HUDEP-2 (cell line): ENCODE data around the gene C1QTNF1.

ENCODE experiments used
- DNase-seq, 76 experiments: peaks; one replicate each; lab custom pipeline; 2025; ENCODE audit not compliant: unreplicated experiment in 76 of 76; lab: John Stamatoyannopoulos, UW

The C1QTNF1 gene

DNA sequence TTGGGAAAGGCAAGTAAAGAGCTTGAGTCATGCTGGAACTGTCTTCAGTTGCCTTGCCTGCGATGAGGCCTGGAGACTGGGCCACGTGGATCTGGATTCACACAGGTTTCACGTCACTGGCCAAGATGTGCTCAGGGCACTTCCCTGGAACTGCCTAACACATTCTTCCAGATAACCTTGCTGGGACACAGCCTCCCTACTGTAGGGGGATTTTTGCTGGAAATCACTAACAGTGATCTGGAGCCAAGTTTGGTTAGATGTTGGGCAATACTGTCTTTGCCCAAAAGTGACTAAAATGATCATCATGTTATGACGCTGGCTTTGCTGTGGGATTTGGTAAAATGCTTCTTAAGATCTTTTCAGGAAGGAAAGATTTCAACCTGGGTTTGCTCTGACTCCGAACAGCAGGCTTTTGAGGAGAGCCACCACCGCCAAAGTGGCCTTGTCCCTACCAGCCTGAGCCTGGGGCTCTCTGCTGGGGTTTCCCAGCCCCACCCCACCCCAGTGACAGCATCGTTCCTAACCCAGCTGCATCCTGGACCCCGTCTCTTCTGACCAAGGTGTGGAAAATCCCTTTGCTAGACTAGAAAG is 14.7 kb downstream of the C1QTNF1 start:
- no peak for DNase-seq

DNA sequence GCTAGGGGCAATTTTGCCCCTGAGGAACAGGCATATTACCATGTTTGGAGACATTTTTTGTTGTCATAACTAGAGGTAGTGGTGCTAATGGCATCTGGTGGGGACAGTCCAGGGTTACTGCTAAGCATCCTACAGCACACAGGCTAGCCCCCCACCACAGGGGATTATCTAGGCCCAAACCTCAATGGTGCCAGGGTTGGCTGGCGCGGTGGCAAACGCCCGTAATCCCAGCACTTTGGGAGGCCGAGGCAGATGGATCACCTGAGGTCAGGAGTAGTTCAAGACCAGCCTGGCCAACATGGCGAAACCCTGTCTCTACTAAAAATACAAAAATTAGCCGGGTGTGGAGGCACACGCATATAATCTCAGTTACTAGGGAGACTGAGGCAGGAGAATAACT is 15.2 kb downstream of the C1QTNF1 start:
- no peak for DNase-seq

DNA sequence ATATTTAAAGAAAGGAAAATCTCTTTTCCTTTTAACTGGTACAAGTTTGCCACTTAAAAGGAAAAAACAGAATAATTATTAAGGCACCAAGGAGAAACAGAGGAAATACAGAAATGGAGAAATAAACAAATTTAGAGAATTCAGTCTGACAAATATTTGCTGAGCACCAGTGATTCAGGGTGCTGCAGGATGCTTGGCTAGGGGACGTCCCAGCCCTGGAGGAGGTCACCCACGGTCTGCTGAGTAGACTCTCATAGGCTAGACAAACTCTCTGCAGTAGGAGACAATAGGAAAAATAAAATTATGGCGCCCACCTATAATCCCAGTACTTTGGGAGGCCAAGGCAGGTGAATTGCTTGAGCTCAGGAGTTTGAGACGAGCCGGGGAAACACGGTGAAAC is 15.9 kb downstream of the C1QTNF1 start:
- no peak for DNase-seq

DNA sequence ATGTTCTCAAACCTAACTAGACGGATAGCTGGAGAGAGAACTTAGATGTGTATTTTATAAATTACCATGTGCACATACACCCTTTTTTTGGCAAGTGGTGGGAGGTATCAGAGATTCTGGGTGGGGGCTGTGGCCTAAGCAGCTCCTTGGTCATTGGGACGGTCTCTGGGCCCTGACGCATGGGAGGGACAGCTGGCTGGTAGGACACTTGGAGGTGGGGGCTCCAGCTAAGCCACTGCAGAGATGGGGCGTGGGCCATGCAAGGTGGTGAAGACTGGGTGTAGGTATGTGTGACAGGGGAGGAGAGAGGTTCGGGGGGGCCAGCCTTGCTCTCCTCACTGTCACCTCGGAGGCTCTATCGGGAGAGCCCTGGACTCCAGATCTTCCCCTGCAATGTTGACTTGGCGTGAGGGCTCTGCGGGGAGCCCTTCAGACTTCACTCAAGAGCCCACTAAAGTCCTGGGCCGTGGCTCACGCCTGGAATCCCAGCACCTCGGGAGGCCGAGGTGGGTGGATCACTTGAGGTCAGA is 17.1 kb downstream of the C1QTNF1 start:
- DNase-seq: no peak

DNA sequence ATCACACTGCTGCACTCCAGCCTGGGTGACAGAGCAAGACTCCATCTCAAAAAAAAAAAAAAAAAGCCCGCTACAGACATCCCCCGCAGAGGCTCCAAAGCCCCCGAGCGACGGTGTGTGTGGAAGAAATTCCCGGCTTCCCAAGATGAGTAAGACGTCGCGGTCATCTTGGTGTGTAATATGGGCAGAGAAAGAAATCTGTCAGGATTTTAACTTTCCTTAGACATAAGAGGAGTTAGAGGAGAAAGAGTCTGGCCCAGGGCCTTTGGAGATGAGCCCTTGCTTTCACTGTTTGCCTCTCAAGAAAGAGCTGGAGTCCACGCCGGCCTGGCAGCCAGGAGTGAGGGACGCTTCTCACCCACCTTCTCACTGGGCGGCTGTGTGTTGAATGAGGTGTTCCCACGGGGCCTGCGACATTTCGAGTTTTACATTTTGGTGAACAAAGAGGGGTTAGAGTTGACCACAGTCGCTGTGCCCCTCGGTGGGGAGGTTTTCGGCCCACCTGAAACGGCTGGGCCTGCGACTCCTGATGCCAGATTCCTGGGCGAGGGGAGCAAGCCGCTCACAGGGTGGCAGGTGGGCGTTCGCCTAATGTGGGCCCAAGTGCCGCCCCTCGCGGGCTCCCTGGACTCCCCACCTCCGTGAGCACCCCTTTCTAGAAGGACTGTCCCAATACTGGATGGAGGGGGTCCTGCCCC is 17.9 kb downstream of the C1QTNF1 start:
- DNase-seq: no peak

DNA sequence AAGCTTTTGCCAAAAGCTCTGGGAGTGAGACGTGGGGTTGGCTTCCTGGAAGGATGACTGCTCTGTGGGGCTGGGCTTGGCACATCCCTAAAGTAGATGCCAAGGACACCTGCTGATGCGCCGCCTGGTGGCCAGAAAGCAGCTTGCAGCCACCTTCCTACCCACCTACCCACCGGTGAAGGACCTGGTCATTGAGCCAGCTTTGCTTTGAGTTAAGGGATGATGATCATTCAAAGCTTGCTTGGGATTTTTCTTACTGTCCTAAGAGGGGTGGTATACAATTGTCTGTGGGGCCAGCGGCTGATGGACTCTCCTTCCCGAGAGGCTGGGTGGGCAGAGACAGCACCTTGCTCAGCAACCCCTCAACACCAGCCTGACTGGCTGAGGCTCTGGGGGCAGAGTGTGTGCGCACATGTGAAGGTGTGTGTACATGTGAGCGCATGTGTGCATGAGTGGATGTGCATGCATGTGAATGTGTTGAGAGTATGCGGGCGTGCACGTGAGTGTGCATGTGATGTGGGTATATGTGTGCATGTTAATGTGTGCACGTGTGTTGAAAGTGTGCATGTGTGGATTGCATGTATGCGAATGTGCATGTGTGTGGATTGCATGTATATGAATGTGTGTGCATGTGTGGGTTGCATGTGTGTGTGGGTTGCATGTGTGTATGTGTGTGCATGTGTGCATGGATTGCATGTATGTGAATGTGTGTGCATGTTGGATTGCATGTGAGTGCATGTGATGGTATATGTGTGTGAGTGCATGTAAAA is 18.6 kb downstream of the C1QTNF1 start:
- peak in 46 of 76 experiments; percentile 6 to 69 (median 32) for DNase-seq

DNA sequence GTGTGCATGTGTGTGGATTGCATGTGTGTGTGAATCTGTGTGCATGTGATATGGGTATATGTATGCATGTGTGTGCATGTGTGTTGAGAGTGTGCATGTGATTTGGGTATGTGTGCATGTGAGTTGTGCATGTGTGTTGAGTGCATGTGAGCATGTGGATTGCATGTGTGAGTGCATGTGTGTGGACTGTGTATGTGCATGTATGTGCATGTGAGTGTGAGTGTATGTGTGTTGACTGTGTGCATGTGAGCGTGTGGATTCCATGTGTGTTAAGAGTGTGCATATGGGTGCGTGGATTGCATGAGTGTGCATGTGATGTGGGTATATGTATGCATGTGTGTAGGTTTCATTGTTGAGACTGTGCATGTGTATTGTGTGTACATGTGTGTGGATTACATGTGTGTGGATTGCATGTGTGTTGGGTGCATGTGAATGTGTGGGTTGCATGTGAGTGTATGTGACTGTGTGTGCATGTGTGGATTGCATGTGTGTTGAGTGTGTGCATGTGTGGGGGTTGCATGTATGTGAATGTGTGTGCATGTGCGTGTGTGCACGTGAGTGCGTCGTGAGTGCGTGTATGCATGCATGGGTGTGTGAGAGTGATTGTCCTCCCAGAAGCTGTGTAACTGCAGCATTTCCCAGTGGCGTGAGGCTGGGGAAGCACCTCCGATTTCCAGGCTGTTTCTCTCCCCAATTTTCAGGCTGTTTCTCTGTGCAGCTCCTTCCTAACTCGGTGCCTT is 19.4 kb downstream of the C1QTNF1 start:
- no peak for DNase-seq

DNA sequence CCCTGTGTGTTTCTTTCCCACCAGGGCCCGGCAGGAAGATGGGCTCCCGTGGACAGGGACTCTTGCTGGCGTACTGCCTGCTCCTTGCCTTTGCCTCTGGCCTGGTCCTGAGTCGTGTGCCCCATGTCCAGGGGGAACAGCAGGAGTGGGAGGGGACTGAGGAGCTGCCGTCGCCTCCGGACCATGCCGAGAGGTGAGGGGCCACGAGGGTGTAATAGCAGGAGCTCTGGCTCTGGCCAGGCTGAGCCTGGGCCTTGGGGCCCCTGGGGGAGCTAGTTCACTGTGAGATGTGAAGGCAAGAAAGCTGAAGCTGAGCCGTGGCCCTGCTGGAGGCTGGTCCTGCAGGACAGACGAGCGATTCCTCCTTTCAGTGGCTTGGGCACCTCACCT is 20.0 kb downstream of the C1QTNF1 start:
- no peak for DNase-seq

DNA sequence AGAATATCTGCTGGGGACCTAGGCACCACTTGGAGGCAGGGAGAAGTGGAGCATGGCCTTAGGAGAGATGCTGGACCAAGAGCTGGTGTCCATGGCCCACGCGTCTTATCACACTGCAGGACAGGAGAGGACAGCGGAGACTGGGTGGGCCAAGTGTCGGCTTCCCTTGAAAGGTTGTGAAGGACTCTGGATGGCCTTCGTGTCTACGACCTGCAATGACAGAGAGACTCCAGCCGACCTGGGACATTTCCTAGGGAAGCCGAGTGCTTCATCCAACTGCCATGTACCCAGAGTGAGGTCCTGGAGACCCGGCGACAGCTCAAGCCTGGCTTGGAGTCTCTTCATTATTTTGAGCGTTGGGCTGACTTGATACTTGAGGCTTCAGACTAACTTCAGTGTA is 20.5 kb downstream of the C1QTNF1 start:
- no peak for DNase-seq

DNA sequence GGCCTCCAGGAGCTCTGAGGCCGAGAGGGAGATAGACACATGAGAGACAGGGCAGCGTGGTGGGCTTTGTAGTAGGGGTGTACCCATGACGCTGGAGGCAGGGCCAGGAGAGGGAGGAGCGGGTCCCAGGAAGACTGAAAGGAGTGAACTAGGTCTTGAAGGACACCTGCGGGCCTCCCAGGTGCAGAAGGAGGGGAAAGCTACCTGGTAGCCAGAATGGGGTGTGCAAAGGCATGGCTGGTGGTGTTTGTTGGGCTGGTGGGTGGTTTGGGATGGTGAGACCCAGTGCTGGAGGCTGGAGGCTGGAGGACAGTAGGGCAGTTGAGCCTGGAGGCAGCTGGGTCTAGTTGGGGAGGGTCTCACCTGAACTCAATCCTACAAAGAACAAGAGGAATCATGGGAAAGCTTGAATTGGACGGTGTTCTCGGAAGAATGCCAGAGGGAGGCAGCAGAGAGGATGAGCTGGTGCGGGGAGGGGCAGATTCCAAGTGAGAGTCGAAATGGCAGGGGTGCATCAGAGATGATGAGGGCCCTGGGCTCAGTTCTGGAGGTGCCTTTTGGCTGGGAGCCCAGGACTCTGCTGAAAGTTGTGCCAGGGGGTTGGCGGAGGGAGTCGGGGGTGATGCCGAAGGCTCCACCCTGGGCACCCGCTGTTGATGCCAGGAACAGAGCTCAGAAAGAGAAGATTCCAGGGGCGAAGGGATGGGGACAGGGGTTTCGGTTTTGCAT is 21.2 kb downstream of the C1QTNF1 start:
- no peak for DNase-seq

DNA sequence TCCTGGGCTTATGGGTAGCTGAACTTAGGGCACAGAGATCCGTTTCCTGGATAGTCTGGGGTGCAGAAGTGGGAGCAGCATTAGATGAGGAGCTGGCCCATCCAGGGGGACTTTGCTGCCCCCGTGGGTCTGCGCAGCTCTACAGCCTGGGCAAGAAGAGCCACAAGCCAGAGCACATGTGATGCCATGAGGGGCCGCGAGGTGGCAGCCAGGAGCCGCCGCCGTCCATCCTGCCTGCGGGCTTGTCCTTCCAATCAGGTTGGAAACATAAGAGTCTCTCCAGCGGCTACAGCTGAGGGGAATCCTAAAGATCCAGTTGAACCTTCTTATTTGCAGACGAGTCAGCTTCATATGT is 21.9 kb downstream of the C1QTNF1 start:
- DNase-seq: peak in 46 of 76 experiments; percentile 2 to 64 (median 28)

DNA sequence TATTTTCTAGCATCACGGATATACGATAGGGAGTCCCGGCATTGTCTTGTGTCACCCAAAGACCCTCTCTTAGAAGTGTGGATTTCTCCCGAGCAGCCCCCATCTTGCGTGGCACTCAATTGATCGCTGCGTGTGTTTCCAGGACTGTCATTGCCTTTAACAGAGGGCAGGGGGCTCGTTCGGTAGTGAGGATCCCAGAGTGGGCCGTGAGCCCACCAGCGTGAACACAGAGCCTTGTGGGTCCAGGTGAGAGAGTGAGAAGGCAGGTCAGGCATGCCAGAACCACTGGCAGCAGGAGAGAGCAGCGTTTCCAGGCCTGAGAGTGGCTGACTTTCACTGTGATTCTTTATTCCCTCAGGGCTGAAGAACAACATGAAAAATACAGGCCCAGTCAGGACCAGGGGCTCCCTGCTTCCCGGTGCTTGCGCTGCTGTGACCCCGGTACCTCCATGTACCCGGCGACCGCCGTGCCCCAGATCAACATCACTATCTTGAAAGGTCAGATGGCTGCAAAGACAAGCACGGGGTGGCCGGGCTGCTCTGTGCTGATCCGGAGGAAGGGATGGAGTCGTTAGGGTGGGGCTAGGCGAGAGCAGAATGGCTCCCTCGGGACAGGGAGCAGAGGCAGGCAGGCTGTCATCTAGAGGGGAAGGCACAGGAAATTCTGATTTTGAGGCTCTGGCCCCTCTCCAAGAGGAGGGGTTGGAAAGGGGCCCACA is 22.4 kb downstream of the C1QTNF1 start:
- no peak for DNase-seq

DNA sequence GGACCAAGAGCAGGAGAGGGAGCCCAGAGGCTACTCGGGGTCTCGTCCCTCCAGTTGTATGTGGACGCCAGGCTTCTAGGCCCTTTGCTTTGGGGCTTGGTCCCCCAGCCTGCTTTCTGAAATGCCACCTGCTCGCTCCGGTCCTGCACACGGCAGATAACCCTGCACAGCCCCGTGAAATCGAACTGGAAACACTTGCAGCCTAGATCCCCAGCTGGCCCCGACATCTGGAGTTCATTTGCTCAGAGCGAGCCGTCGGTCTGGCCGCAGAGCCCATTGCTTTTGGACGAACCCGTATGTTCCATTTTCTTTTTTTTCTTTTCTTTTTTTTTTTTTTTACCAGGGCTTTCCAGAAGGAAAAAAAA is 22.9 kb downstream of the C1QTNF1 start:
- no peak for DNase-seq

DNA sequence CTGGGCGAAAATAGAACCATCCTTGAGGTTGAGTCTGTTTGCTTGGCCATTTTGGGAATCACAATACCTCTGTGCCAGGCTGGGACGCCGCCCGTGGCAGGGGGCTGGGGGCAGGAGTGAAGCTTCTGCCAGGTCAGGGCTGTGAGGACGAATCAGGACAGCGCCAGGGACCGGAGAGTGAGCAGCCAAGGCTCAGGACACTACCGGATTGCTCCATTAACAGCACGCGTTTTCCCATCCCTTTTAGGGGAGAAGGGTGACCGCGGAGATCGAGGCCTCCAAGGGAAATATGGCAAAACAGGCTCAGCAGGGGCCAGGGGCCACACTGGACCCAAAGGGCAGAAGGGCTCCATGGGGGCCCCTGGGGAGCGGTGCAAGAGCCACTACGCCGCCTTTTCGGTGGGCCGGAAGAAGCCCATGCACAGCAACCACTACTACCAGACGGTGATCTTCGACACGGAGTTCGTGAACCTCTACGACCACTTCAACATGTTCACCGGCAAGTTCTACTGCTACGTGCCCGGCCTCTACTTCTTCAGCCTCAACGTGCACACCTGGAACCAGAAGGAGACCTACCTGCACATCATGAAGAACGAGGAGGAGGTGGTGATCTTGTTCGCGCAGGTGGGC is 23.4 kb downstream of the C1QTNF1 start:
- no peak for DNase-seq

DNA sequence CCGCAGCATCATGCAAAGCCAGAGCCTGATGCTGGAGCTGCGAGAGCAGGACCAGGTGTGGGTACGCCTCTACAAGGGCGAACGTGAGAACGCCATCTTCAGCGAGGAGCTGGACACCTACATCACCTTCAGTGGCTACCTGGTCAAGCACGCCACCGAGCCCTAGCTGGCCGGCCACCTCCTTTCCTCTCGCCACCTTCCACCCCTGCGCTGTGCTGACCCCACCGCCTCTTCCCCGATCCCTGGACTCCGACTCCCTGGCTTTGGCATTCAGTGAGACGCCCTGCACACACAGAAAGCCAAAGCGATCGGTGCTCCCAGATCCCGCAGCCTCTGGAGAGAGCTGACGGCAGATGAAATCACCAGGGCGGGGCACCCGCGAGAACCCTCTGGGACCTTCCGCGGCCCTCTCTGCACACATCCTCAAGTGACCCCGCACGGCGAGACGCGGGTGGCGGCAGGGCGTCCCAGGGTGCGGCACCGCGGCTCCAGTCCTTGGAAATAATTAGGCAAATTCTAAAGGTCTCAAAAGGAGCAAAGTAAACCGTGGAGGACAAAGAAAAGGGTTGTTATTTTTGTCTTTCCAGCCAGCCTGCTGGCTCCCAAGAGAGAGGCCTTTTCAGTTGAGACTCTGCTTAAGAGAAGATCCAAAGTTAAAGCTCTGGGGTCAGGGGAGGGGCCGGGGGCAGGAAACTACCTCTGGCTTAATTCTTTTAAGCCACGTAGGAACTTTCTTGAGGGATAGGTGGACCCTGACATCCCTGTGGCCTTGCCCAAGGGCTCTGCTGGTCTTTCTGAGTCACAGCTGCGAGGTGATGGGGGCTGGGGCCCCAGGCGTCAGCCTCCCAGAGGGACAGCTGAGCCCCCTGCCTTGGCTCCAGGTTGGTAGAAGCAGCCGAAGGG is 24.2 kb downstream of the C1QTNF1 start:
- no peak for DNase-seq

DNA sequence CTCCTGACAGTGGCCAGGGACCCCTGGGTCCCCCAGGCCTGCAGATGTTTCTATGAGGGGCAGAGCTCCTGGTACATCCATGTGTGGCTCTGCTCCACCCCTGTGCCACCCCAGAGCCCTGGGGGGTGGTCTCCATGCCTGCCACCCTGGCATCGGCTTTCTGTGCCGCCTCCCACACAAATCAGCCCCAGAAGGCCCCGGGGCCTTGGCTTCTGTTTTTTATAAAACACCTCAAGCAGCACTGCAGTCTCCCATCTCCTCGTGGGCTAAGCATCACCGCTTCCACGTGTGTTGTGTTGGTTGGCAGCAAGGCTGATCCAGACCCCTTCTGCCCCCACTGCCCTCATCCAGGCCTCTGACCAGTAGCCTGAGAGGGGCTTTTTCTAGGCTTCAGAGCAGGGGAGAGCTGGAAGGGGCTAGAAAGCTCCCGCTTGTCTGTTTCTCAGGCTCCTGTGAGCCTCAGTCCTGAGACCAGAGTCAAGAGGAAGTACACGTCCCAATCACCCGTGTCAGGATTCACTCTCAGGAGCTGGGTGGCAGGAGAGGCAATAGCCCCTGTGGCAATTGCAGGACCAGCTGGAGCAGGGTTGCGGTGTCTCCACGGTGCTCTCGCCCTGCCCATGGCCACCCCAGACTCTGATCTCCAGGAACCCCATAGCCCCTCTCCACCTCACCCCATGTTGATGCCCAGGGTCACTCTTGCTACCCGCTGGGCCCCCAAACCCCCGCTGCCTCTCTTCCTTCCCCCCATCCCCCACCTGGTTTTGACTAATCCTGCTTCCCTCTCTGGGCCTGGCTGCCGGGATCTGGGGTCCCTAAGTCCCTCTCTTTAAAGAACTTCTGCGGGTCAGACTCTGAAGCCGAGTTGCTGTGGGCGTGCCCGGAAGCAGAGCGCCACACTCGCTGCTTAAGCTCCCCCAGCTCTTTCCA is 25.1 kb downstream of the C1QTNF1 start:
- DNase-seq: no peak

DNA sequence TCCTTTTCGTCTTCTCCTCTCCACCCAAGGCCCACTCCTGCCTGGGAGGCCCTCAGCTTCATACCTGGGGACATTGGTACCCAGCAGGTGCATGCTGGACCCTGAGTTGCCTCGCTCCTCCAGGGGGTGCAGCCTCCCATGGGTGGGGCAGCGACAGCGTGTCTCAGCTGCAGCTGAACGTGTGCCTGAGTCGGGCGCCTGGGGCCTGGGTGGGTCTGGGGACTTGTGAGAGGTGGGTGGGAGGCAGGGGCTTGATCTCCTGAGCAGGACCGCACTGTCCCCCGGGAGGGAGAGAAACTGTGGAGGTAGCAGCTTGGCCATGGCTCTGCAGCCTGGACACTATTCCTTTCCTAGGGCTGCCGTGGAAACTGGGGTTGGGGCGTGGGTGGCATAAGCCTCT is 25.9 kb downstream of the C1QTNF1 start:
- DNase-seq: no peak
